ENCODE results near the gene KCNK18.

Gene KCNK18

GRCh38 chr10:117226813-117227451 lies 29.6 kb downstream of the KCNK18 start:
- TF ChIP-seq ZBTB7A (IDR thresholded peaks at IDR 0.05; ENCODE audit: low read depth) = no peak
- no peak for TF ChIP-seq NFIC (IDR thresholded peaks at IDR 0.05)
- no peak for TF ChIP-seq TCF12 (IDR thresholded peaks at IDR 0.05; ENCODE audit: low read depth)
- no peak for TF ChIP-seq EGR1 (IDR thresholded peaks at IDR 0.05)
- no peak for TF ChIP-seq TAF1 (IDR thresholded peaks at IDR 0.05; ENCODE audit: low read depth)
- no peak for TF ChIP-seq CREB1 (IDR thresholded peaks at IDR 0.05; ENCODE audit: low read depth)
- TF ChIP-seq REST (IDR thresholded peaks at IDR 0.05; ENCODE audit: low read depth) = no peak
- no peak for TF ChIP-seq YY1 (IDR thresholded peaks at IDR 0.05; ENCODE audit: low read depth)
- TF ChIP-seq RAD21 (IDR thresholded peaks at IDR 0.05; ENCODE audit: low read depth) = peak; percentile 87
- no peak for TF ChIP-seq CEBPB (IDR thresholded peaks at IDR 0.05)
- TF ChIP-seq MAX (IDR thresholded peaks at IDR 0.05) = 0 out of 2 replicates have a peak, but pooled peaks have one; percentile 36
- no peak for TF ChIP-seq USF1 (IDR thresholded peaks at IDR 0.05)
- TF ChIP-seq EP300 (IDR thresholded peaks at IDR 0.05; ENCODE audit: borderline replicate concordance) = no peak
- no peak for TF ChIP-seq TEAD4 (IDR thresholded peaks at IDR 0.05)
- TF ChIP-seq FOXM1 (IDR thresholded peaks at IDR 0.05; ENCODE audit: borderline replicate concordance, low read depth) = no peak

- TF ChIP-seq ZBTB7A (IDR thresholded peaks at IDR 0.05; ENCODE audit: low read depth) (no peak), RAD21 (IDR thresholded peaks at IDR 0.05; ENCODE audit: low read depth) (no peak), FOXM1 (IDR thresholded peaks at IDR 0.05; ENCODE audit: borderline replicate concordance, low read depth) (no peak)
These were observed 30.9 kb downstream of the KCNK18 start for GRCh38 chr10:117228210-117228609.

- TF ChIP-seq TEAD4 (IDR thresholded peaks at IDR 0.05) = no peak
- TF ChIP-seq ZBTB7A (IDR thresholded peaks at IDR 0.05; ENCODE audit: low read depth) = no peak
- no peak for TF ChIP-seq CEBPB (IDR thresholded peaks at IDR 0.05)
- no peak for TF ChIP-seq EP300 (IDR thresholded peaks at IDR 0.05; ENCODE audit: borderline replicate concordance)
- TF ChIP-seq RAD21 (IDR thresholded peaks at IDR 0.05; ENCODE audit: low read depth) = no peak
- TF ChIP-seq USF1 (IDR thresholded peaks at IDR 0.05) = no peak
- TF ChIP-seq FOXM1 (IDR thresholded peaks at IDR 0.05; ENCODE audit: borderline replicate concordance, low read depth) = no peak
- TF ChIP-seq EGR1 (IDR thresholded peaks at IDR 0.05) = no peak
- no peak for TF ChIP-seq REST (IDR thresholded peaks at IDR 0.05; ENCODE audit: low read depth)
- TF ChIP-seq MAX (IDR thresholded peaks at IDR 0.05) = no peak
These were observed 40.2 kb downstream of the KCNK18 start for GRCh38 chr10:117237401-117237991.

GRCh38 chr10:117239051-117239450 lies 41.8 kb downstream of the KCNK18 start:
- TF ChIP-seq CREB1 (IDR thresholded peaks at IDR 0.05; ENCODE audit: low read depth) = no peak
- TF ChIP-seq NFIC (IDR thresholded peaks at IDR 0.05) = no peak
- no peak for TF ChIP-seq ZBTB7A (IDR thresholded peaks at IDR 0.05; ENCODE audit: low read depth)
- no peak for TF ChIP-seq MAX (IDR thresholded peaks at IDR 0.05)
- no peak for TF ChIP-seq TAF1 (IDR thresholded peaks at IDR 0.05; ENCODE audit: low read depth)
- TF ChIP-seq RAD21 (IDR thresholded peaks at IDR 0.05; ENCODE audit: low read depth) = no peak
- TF ChIP-seq YY1 (IDR thresholded peaks at IDR 0.05; ENCODE audit: low read depth) = no peak
- TF ChIP-seq REST (IDR thresholded peaks at IDR 0.05; ENCODE audit: low read depth) = no peak
- no peak for TF ChIP-seq FOXM1 (IDR thresholded peaks at IDR 0.05; ENCODE audit: borderline replicate concordance, low read depth)
- TF ChIP-seq EGR1 (IDR thresholded peaks at IDR 0.05) = no peak
- TF ChIP-seq CEBPB (IDR thresholded peaks at IDR 0.05) = no peak

All from Ishikawa (cell line).